C1 segment of cervical spinal cord (tissue), 14 donors: ENCODE measurements around the gene GARIN1A.
"Not testable (repeated sequence)": the region's sequence is repeated elsewhere in the genome, so short reads cannot be mapped to it uniquely, and the experiment has no call there.

ENCODE experiments used
- DNase-seq, 14 donors: peaks; one replicate each; lab custom pipeline; 2025; lab: John Stamatoyannopoulos, UW

Gene GARIN1A

DNA sequence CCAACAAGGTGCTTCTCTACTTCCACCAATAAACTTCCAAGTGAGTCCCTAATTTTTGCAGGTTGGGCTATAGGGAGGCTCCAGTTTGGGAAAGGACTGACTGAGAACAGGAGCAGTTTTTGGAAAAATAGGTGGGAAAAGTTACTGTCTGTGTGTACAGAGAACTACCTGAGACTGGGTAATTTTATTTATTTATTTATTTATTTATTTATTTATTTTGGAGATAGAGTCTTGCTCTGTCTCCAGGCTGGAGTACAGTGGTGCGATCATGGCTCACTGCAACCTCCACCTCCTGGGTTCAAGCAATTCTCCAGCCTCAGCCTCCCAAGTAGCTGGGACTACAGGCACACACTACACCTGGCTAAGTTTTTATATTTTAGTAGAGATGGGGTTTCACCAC lies 11.2 kb downstream of the GARIN1A start:
- not testable (repeated sequence) for DNase-seq

DNA sequence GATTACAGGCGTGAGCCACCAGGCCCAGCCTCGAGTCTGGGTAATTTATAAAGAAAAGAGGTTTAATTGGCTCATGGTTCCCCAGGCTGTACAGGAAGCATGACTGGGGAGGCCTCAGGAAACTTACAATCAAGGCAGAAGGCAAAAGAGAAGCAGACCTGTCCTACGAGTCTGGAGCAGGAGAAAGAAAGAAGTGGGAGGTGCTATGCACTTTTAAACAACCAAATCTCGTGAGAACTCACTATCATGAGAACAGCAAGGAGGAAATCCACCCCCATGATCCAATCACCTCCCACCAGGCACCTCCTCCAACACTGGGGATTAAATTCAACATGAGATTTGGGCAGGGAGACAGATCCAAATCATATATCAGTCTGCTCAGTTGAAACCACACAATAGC lies 11.6 kb downstream of the GARIN1A start:
- DNase-seq: not testable (repeated sequence)

DNA sequence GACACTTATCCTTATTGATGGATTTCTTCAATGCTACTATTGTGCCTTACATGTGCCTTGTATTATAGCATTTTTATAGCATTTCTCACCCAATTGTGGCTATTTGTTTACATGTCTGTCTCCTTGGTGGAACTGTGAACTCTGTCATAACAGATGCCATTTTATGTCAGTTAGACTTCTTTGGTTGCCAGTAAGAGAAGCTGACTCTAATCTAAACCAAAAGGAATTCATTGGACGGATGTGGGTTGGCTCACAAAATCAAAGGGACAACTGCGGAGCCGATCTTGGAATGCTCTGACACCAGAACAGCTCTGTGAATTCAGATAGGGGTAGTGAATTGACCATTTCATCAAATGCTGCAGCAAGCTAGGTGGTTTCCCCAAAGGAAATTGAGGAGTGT lies 15.0 kb downstream of the GARIN1A start:
- DNase-seq: no peak

DNA sequence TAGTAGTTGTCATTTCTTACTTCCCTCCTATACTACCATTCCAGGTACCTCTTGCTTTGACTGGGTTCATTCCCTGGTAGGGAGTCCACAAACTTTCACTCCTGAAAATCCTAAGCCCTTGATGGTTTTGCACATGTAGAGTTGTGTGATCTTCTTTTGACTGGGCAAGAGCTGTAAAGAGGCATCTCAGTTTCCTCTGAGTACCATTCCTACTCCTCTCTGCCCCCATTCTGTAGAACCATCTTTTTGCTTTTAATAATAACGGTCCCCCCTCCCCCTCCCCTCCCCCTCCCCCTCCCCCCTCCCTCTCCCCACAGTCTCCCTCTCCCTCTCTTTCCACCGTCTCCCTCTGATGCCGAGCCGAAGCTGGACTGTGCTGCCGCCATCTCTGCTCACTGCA lies 16.4 kb downstream of the GARIN1A start:
- DNase-seq: no peak

DNA sequence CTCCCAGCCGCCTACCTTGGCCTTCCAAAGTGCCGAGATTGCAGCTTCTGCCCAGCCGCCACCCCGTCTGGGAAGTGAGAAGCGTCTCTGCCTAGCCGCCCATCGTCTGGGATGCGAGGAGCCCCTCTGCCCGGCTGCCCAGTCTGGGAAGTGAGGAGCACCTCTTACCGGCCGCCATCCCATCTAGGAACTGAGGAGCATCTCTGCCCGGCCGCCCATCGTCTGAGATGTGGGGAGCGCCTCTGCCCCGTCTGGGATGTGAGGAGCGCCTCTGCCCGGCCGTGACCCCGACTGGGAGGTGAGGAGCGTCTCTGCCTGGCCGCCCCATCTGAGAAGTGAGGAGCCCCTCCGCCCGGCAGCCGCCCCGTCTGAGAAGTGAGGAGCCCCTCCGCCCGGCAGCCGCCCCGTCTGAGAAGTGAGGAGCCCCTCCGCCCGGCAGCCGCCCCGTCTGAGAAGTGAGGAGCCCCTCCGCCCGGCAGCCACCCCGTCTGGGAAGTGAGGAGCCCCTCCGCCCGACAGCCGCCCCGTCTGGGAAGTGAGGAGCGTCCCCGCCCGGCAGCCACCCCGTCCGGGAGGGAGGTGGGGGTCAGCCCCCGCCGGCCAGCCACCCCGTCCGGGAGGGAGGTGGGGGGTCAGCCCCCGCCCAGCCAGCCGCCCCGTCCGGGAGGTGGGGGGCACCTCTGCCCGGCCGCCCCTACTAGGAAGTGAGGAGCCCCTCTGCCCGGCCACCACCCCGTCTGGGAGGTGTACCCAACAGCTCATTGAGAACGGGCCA lies 17.3 kb downstream of the GARIN1A start:
- DNase-seq: not testable (repeated sequence)

DNA sequence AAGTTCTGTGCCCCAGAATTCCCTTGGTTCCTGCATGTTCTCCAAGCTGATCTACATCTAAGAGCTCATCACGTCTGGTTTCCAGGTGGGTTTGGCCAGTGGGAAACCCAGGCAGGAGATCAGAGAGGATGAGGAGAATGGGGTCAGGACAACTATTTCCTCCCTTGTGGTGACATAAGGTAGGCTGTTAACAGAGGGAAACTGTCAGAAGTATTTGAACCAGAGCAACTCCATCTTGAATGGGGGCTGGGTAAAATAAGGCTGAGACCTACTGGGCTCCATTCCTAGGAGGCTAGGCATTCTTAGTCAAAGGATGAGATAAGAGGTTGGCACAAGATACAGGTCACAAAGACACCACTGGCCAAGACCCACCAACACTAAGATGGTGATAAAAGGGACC lies 19.1 kb downstream of the GARIN1A start:
- no peak for DNase-seq

DNA sequence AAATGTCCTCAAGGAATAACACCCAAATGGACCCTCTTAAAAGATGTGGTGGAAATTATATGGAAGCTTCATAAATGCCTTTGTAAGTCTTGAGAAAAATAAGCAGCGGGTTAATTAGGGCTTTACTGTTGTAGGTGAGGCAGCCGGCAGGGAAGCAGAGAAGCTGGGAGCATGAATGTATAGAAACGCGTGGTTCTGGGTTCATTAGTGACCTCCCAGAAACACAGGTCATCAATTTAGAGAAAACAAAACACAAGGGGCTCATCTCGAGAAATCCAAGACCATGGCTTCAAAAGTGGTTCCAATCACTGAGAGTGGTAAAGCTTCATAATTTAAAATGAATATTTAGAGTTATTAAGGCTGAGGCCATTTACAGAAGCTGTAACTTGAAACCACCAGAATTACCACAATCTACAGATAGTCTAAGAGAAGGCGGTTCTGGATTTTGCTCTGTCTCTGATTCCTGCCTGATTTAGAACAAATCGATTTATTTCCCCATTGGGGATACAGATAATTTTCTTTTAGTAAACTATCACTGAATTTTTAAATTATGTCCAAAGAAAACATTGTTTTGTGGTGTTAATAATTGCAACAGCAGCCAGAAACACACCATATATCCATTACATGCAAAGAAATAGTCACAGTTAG lies 20.7 kb downstream of the GARIN1A start:
- no peak for DNase-seq

DNA sequence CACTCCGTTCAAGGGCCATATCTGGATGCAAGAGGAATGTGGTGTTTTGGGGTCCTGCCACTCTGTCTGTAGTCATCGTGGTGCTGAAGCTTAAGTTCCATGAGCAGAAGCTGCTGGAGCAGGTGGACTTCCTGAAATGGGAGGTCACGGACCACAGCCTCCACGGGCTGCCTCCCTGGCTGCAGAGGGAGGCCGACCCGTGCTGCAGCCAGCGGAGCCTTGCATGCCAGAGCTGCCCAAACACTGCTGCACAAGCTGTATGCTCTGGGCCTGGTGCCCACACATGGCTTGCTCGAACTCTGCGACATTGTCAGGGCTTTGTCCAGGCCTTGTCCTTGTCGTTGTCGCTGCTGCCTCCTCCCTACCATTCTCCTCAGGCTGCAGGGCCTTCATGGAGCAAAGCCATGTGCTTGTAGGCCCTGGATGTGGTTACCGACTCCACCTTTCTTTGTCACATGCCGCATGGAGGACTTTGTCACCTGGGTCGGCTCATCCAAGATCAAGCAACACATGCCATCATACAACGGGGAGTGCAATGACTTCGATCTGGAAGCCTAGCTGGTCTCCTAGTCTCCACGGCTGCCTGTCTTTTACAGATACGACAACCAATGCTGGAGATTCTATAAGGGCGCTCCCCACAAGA lies 21.4 kb downstream of the GARIN1A start:
- no peak for DNase-seq

DNA sequence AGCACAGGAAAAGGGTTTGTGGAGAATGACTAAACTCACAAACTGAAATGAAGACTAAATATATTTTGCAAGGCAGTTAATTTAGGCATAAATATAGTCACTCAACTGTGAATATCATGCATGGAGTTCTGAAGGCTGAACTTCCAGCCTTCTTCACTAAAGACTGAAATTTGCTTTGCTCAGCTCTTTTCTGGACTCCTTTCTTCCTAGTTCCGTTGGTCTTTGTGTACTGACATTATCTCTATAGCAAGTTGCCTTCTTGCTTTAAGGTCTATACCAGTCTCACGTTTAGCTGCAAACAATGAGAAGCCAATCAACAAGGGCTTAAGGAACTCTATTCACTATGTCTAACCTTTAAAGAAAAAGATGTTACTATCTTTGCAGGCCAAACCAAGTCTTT lies 22.6 kb downstream of the GARIN1A start:
- DNase-seq: no peak

DNA sequence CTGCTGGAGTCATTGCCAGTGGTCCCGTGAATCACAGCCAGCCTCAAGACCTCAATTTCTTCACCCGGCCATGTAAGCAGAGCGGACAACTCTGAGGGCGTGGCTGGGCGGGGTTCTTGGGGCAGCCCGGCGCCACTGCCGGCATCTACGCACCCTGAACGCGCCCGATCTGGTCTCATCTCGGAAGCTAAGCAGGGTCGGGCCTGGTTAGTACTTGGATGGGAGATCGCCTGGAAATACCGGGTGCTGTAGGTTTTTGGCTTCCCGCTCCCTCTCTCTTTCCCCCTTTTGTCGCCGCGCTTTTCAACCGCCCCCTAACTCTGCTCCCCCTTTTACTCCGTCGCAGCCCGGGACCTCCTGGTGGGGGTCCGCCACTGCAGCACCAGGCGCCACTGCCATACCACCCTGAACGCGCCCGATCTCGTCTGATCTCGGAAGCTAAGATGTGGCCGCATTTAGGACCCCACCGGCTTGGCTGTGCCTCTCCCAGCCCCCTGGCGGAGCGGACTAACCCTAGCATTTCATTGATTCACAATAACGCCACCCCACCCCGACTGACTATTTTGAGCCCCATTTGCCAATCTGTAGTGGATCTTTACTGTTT lies 25.3 kb downstream of the GARIN1A start:
- no peak for DNase-seq

DNA sequence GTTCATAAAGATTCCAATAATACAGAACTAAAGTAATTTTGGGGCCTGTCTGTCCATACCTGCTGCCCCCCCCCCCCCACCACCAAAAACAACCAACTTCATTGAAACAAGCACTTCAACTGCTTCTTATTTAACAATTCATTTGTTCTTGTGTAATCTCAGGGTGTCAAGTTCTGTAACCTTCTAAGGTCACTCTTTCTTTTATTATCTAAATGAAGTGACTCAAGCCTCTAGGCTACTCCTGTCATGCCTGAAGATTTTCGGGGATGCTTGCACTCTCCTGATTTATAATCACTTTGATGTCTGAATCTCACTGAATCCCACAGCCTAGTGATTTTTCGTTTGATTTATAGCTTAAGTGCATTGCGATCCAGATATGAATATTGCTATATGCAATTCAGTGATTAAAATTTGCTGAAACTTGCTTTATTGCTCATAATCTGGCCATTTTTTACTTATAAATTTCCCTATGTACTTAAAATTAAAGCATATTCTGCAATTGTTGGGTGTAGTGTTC lies 27.2 kb downstream of the GARIN1A start:
- DNase-seq: no peak

DNA sequence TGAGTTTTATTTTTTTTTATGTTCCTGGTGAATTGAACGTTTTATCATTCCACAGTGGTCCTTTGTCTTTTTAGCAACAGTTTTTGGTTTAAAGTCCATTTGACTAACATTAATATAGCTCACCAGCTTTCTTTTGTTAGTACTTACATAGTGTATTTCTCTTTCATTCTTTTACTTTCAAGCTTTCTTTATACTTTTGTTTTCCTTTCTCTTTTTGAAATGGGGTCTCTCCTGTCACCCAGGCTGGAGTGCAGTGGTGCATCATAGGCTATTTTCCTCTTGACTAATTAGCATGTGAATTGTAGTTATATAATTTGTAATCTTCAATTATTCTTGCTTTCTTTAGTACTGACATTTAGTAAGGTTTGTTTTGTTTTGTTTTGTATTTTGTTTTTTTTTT lies 27.8 kb downstream of the GARIN1A start:
- DNase-seq: no peak

DNA sequence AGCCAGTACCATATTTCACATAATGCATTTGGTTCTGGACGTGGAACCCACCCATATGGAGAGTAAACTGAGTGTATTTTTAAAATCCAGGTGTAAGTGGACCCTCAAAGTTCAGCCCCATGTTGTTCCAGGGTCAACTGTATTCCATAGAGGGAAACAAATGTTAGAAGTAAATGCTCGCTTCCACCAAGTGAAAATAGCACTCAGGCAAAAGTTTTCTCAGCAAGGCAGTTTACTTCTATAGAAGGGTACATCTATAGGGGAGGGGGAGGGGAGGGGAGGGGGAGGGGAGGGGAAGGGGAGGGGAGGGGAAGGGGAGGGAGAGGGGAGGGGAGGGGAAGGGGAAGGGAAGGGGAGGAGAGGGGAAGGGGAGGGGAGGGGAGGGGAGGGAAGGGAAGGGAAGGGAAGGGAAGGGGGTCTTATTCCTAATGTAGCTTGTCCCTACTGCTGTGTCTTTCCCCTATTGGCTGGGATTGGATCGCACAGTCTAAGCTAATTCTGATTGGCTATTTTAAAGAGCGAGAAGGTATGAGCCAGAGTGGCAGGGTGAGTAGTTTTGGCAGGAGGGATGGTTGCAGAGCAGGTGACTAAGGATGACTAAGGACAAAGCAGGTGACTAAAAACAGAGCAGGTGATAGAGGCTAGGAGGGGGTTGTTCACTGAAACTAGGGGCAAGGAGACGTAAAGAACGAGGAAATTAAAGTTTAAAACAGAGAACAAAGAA lies 29.1 kb downstream of the GARIN1A start:
- DNase-seq: no peak

DNA sequence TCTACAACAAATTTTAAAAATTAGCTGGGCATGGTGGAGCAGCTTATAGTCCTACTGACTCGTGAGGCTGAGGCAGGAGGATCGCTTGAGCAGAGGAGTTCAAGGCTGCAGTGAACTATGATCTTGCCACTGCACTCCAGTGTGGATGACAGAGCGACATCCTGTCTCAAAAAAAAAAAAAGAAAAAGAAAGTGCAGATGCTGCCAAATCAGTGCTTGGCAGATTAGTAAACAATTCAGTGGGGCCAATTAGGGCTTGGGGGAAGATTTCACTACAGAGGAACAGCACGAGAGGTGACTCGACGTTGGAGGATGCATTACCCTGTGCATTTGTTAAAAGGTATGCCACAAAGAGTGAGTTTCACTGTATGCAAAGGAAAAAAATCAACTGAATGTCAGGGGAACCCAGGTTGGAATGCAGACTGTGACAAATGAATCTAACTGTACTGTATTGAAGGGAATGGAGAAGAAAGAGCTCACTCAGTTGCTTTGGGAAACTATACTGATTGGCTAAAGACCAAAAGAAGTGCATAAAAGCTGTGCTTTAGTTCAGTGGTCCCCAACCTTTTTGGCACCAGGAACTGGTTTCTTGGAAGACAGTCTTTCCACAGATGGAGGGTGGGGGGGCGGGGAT lies 31.6 kb downstream of the GARIN1A start:
- DNase-seq: no peak

DNA sequence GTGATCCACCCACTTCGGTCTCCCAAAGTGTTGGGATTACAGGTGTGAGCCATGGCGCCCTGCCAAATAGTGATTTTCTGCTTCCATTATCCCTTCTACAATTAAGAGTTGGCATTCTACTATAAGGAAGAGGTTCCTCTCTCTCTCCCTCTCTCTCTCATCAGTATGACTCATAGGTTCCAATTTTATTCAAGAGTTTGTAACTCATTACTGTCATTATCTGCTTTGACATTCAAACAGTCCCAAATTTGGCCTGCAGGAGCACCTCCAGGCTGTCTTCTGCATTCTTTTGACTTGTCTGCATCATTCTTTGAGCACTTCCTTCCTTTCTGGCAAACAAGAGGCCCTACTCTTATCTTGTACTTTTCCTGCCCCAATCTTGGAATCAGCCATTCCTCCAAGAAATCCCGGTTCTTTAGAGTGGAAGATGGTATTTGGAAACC lies 33.8 kb downstream of the GARIN1A start:
- DNase-seq: no peak

DNA sequence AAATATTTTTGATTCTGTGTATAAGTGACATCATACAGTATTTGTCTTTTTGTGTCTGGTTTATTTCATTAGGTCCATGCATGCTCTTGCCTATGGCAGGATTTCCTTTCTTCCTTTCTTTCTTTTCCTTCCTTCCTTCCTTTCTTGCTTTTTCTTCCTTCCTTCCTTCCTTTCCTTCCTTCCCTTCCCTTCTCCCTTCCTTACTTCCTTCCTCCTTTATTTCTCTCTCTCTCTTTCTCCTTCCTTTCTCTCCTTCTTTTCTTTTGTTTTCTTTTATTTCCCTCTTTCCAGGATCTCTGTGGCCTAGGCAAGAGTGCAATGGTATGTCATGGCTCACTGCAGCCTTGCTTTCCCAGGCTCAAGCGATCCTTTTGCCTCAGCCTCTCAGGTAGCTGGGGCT lies 35.7 kb downstream of the GARIN1A start:
- DNase-seq: no peak

DNA sequence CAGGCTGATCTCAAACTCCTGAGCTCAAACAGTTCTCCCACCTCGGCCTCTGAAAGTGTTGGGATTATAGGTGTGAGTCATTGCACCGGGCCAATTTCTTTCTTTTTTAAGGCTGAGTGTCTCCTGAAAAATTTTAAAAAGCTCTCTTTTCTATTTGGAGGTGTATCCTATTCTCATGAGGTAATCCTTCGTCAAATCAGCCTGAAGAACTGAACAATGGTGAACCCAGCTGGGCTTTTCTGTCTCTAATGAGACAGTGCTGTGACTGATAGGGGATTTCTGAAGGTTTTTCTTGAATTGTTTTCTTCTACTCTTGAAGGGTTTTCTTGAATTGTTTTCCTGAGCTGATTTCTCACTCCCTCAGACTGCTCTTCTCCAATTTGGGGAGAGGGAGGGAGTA lies 36.1 kb downstream of the GARIN1A start:
- no peak for DNase-seq

DNA sequence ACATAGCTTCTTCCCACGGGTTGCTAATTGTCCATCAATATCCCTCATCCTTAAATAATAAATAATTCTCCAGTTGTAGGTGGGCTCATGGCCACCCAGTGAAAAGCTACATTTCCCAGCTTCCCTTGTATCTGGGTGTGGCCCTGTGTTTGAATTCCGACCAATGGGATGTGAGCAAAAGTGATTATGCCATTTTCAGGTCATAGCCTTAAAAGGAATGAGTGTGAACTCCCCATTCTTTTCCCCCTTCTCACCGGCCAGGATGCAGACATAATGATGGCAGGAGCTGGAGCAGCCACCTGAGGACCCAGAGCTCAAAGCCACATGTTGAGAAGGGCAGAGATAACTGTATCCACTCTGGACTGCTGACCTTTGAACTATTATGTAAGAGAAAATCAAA lies 36.7 kb downstream of the GARIN1A start:
- no peak for DNase-seq

DNA sequence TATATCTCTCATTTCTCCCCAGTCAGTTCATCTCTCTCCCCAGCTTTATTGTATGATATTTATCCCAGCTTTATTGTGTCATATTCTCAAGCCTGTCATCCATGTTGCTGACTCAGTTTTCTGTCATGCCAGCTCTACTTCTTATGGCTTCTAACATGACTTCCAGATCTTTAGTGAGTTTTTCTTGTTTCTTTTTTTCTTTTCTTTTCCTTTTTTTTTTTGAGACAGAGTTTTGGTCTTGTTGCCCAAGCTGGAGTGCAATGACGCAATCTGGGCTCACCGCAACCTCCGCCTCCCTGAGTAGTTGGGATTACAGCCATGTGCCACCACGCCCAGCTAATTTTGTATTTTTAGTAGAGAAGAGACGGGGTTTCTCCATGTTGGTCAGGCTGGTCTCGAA lies 38.4 kb downstream of the GARIN1A start:
- DNase-seq: no peak

DNA sequence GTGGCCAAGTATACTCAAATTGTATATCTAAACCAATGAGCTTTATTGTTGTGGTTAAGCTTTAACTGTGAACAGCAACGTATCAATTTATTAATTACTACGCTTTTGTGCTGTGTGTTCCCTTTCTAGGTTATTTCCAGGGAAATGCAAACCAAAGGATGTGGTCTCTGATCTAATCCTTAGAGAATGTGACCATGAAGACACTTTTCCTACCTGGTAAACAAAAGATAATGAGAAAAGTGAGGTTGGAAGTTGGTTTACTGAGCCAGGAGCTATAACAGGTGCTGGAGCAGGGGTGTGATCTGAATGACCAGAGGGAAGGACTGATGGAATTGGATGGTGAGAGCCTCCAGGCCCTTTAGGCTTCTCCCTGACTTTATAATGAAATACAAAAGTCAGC lies 41.7 kb downstream of the GARIN1A start:
- DNase-seq: no peak
